Kidney (tissue), 22 donors: ENCODE measurements around the gene GALNT1. TPM values are rescaled to one million over a fixed set of nuclear protein-coding genes. Genes with fewer than 3 reads are reported as not detected.

ENCODE experiments used
- DNase-seq, 5 donors: peaks; one replicate each; pipeline ENCODE4 v3.0.0-alpha.2; 2013 to 2020
- FAIRE-seq: peaks from 2 replicates; lab custom pipeline; 2012; peaks lifted over from hg19 to GRCh38; lab: Jason Lieb, UNC
- H3K27ac ChIP-seq, 2 donors: one replicate each; pipeline ENCODE4 v1.7.0; 2013; ENCODE audit warnings: low read depth in 2 of 2, low read length in 2 of 2, inconsistent platforms in 1 of 2
- H3K27me3 ChIP-seq: one replicate; pipeline ENCODE4 v1.7.1; 2013; ENCODE audit warnings: low read length, inconsistent platforms; ENCODE audit not compliant: control insufficient read depth, insufficient read depth
- H3K36me3 ChIP-seq, 3 donors: one replicate each; pipeline versions ENCODE4 v1.7.0 to v1.7.1; 2013; ENCODE audit warnings: low read length in 3 of 3, control low read depth in 1 of 3, inconsistent platforms in 1 of 3; ENCODE audit not compliant: insufficient read depth in 3 of 3, control insufficient read depth in 2 of 3
- H3K4me1 ChIP-seq, 3 donors: one replicate each; pipeline versions ENCODE4 v1.7.0 to v1.7.1; 2013; ENCODE audit warnings: low read length in 3 of 3, inconsistent platforms in 1 of 3, low read depth in 1 of 3; ENCODE audit not compliant: control insufficient read depth in 2 of 3, insufficient read depth in 2 of 3
- H3K4me3 ChIP-seq, 3 donors: one replicate each; pipeline versions ENCODE4 v1.7.0 to v1.8.1; 2013; ENCODE audit warnings: low read length in 3 of 3, control low read depth in 1 of 3, inconsistent platforms in 1 of 3
- H3K9ac ChIP-seq, 3 donors: one replicate each; pipeline versions ENCODE4 v1.7.0 to v1.7.1; 2013; ENCODE audit warnings: low read length in 3 of 3, control low read depth in 1 of 3, inconsistent platforms in 1 of 3
- H3K9me3 ChIP-seq, 3 donors: one replicate each; pipeline versions ENCODE4 v1.7.0 to v1.7.1; 2013; ENCODE audit warnings: low read length in 3 of 3, control low read depth in 1 of 3, inconsistent platforms in 1 of 3; ENCODE audit not compliant: control insufficient read depth in 2 of 3, insufficient read depth in 1 of 3
- intact Hi-C: fragments of 100-400 bp; cut with DNase I; formaldehyde crosslinking; loops from one replicate; pipeline ENCODE4 v1.11.1; 2022
- long read RNA-seq, 10 donors: library from polyadenylated mRNA in 1 of 10; unstranded in 1 of 10; transcript quantifications; one replicate each; pipeline ENCODE4 v2.0.0 and lab custom pipeline, GENCODE V29; 2021 to 2026
- polyA plus RNA-seq: library from polyadenylated mRNA; stranded (reverse); fragments of 350-450 nt; fragmentation: Illumina TruSeq; extraction: RNeasy Lipid Tissue Mini Kit (QIAGEN cat#74804); gene quantifications from one replicate; pipeline ENCODE4 v1.2.3, GENCODE V29; 2014; ENCODE audit warnings: low read depth, low replicate concordance; ENCODE audit not compliant: insufficient read depth
- total RNA-seq: library from RNA; stranded (reverse); fragmentation: NEBNext Ultra II Directional; extraction: Animal tissue kit (Norgen Biotek cat#: 25700); gene quantifications from one replicate; pipeline ENCODE4 v1.2.1, GENCODE V29; 2021
- TF ChIP-seq, protein P1 (sequence below): IDR thresholded peaks from 3 replicates; pipeline ENCODE4 v1.5.1; 2012; ENCODE audit warnings: mild to moderate bottlenecking, moderate library complexity, borderline replicate concordance; ENCODE audit not compliant: insufficient read depth; ENCODE audit errors: extremely low read depth
- donor health status: control.
- donor health status: control.
- donor health status: control.
- donor health status: control.
- donor health status: control.
- donor health status: DM: yes; HTN: yes; CAD: no.
- donor health status: Normal renal cell carcinoma (clear cell type).

Gene GALNT1
- total RNA-seq (59.3 TPM), polyA plus RNA-seq (11.8 TPM)
- long read RNA-seq, donor 1, partial matches to known transcripts: 38 of 42 reads
- long read RNA-seq, donor 1, other reads (novel, unspliced or antisense): 0 of 42 reads
- long read RNA-seq, donor 2, partial matches to known transcripts: 0 of 1 reads
- long read RNA-seq, donor 2, other reads (novel, unspliced or antisense): 0 of 1 reads
- long read RNA-seq, donor 3, partial matches to known transcripts: 5 of 18 reads
- long read RNA-seq, donor 3, other reads (novel, unspliced or antisense): 11 of 18 reads
- long read RNA-seq, donor 4, partial matches to known transcripts: 0 of 14 reads
- long read RNA-seq, donor 4, other reads (novel, unspliced or antisense): 12 of 14 reads
- long read RNA-seq, donor 5: 0 reads
- long read RNA-seq, donor 6, partial matches to known transcripts: 59 of 60 reads
- long read RNA-seq, donor 6, other reads (novel, unspliced or antisense): 0 of 60 reads
- long read RNA-seq, donor 7, partial matches to known transcripts: 1 of 42 reads
- long read RNA-seq, donor 7, other reads (novel, unspliced or antisense): 38 of 42 reads
- long read RNA-seq, donor 8, partial matches to known transcripts: 0 of 7 reads
- long read RNA-seq, donor 8, other reads (novel, unspliced or antisense): 5 of 7 reads
- long read RNA-seq, donor 9: 0 reads
- long read RNA-seq, donor 10, partial matches to known transcripts: 12 of 27 reads
- long read RNA-seq, donor 10, other reads (novel, unspliced or antisense): 12 of 27 reads

GRCh38 chr18:35581546-35581897 is at the start of gene GALNT1:
GALNT1 (plus strand) TSS chr18:35581740; CDS start chr18:35654663, 72,923 bp downstream.
- Histone ChIP-seq H3K9ac (peak within 1 kb of the TSS; percentile 40 to 78 (median 69)), H3K36me3 (no peaks in the 10 kb centered on the region), H3K27me3 (no peaks in the 10 kb centered on the region), H3K4me3 (peak within 1 kb of the TSS; percentile 67 to 79 (median 73)), H3K27ac (peak within 1 kb of the TSS; percentile 62 to 85), H3K4me1 (peaks cover 4 to 11% (median 6%) of the 10 kb centered on the region in 3 donors), H3K9me3 (no peaks in the 10 kb centered on the region)
- intact Hi-C loops: no loop called here
- DNase-seq: peak in 1 of 5 donors; percentile 34
- FAIRE-seq: no peak
- TF ChIP-seq, protein P1, sequence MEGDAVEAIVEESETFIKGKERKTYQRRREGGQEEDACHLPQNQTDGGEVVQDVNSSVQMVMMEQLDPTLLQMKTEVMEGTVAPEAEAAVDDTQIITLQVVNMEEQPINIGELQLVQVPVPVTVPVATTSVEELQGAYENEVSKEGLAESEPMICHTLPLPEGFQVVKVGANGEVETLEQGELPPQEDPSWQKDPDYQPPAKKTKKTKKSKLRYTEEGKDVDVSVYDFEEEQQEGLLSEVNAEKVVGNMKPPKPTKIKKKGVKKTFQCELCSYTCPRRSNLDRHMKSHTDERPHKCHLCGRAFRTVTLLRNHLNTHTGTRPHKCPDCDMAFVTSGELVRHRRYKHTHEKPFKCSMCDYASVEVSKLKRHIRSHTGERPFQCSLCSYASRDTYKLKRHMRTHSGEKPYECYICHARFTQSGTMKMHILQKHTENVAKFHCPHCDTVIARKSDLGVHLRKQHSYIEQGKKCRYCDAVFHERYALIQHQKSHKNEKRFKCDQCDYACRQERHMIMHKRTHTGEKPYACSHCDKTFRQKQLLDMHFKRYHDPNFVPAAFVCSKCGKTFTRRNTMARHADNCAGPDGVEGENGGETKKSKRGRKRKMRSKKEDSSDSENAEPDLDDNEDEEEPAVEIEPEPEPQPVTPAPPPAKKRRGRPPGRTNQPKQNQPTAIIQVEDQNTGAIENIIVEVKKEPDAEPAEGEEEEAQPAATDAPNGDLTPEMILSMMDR: no peak

- no peaks in the 10 kb centered on the region for H3K9me3 ChIP-seq
- H3K27ac ChIP-seq: no peak overlapping the region
- H3K9ac ChIP-seq: no peak overlapping the region
- H3K4me3 ChIP-seq: no peak overlapping the region
- intact Hi-C loops: no loop called here
- TF ChIP-seq, protein P1: no peak
- no peaks in the 10 kb centered on the region for H3K4me1 ChIP-seq
- no peaks in the 10 kb centered on the region for H3K36me3 ChIP-seq
- DNase-seq: no peak
- H3K27me3 ChIP-seq: no peaks in the 10 kb centered on the region
- no peak for FAIRE-seq
These were observed 47.6 kb upstream of the GALNT1 start for GRCh38 chr18:35533916-35534405.

- Histone ChIP-seq H3K9ac (no peak overlapping the region), H3K27ac (no peak overlapping the region), H3K9me3 (no peaks in the 10 kb centered on the region), H3K36me3 (no peaks in the 10 kb centered on the region), H3K4me1 (no peaks in the 10 kb centered on the region), H3K27me3 (no peaks in the 10 kb centered on the region), H3K4me3 (no peak overlapping the region)
- intact Hi-C loops: no loop called here
- TF ChIP-seq, protein P1: no peak
- no peak for FAIRE-seq
- no peak for DNase-seq
These were observed 46.2 kb upstream of the GALNT1 start for GRCh38 chr18:35535297-35535696.
